GM19023 (cell line): ENCODE measurements around the gene TMED10.
A peak's percentile ranks its signal among the peaks of the same experiment; 100 is the strongest.
"Not testable (repeated sequence)": the region's sequence is repeated elsewhere in the genome, so short reads cannot be mapped to it uniquely, and the experiment has no call there.

Experiments
- ATAC-seq: cut with Tn5 transposase; IDR thresholded peaks from one replicate; pipeline ENCODE4 v1.9.1; 2021; ENCODE audit warnings: mild to moderate bottlenecking, moderate library complexity; ENCODE audit not compliant: unreplicated experiment

Gene TMED10

DNA sequence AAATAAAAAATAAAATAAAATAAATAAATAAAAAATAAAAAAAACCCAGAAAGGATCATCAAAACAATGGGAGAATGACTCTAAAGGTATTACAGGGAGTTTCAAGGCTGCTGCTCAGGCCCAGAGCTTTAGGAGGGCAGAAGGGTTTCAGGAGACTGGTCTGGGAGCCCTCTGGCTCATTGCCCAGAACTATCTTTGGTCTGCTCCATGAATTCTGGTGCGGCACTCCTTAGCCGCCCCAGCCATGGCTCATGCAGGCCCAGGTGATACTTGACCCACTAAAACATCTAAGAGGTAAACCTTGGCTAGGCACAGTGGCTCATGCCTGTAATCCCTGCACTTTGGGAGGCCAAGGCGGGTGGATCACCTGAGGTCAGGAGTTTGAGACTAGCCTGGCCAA, 14.7 kb upstream of the TMED10 start:
- no peak for ATAC-seq

DNA sequence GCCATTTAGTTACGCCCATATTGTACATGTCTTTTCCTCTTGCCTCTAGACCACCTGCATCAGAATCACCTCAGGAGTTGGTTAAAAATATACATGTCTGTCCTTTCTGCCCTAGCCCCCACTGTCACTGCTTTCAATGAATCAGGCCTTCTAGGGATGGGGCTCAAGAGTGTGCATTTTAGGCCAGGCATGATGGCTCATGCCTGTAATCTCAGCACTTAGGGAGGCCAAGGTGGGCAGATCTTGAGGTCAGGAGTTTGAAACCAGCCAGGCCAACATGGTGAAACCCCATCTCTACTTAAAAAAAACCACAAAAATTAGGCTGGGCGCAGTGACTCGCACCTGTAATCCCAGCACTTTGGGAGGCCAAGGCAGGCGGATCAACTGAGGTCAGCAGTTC, 13.6 kb upstream of the TMED10 start:
- ATAC-seq: no peak

DNA sequence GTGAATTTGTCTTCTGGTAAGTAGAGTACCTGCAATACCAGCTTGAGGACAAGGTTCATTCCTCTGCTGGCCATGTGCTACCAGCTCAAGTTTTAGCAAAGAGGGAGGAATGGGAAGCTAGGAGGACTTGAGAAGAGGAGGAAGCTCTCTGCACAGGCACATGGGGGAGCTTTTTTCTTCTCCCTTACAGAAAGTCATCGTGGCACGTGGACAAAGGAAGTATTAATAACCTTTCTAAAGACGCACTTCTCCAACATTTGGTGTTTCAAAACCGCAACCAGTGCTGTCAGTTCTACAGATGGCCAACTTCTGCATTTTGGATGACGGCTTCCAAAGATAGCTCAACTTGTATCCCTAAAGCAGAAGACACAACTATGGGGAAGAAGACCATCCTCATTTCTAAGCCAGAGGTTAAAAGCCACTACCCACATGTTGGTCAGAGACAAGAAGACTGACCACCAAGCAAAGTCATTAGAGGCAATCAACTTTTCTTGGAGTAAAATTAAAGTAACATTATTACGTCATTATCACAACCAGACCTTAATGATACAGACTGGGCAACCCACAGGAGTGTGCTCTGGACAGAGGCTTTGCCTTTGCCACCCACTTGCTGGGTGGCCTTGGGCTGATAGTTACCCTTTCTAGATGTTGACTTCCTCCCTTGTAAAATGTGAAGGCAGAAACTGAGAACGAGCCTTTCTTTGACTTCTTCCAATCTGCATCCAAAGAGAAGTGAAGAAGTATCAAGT, 12.3 kb upstream of the TMED10 start:
- ATAC-seq: no peak

DNA sequence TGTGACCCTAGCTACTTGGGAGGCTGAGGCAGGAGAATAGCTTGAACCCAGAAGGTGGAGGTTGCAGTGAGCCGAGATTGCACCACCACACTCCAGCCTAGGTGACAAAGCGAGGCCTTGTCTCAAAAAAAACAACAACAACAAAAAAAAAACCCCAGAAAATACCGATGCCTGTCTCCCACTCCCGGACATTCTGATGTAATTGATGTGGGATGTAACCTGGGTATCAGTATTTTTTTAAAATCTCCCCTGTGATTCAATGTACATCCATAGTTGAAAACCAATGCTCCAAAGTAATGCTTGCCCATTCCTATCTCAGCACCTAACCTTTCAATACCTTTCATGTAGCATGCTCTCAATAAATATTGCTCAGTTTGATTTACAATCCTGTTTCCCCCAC, 11.7 kb upstream of the TMED10 start:
- ATAC-seq: no peak

DNA sequence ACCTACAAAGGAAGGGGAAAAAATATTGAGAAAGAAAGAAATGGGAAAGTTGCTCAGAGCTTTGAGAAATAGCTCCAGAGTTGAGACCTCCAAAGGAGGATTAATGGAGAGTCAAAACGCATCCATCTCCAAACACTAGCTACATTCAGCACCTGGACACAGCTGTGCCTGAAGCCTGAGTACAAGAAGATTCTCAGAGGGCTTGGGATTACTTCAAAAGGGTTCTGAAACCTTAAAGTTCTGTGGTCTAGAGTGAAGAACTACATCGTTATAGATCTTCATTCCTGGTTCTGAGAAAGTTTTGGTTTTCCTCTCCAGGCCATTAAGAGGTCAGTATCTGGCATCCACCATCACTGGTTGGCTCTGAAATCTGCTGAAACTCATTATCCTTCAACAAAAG, 10.5 kb upstream of the TMED10 start:
- no peak for ATAC-seq

DNA sequence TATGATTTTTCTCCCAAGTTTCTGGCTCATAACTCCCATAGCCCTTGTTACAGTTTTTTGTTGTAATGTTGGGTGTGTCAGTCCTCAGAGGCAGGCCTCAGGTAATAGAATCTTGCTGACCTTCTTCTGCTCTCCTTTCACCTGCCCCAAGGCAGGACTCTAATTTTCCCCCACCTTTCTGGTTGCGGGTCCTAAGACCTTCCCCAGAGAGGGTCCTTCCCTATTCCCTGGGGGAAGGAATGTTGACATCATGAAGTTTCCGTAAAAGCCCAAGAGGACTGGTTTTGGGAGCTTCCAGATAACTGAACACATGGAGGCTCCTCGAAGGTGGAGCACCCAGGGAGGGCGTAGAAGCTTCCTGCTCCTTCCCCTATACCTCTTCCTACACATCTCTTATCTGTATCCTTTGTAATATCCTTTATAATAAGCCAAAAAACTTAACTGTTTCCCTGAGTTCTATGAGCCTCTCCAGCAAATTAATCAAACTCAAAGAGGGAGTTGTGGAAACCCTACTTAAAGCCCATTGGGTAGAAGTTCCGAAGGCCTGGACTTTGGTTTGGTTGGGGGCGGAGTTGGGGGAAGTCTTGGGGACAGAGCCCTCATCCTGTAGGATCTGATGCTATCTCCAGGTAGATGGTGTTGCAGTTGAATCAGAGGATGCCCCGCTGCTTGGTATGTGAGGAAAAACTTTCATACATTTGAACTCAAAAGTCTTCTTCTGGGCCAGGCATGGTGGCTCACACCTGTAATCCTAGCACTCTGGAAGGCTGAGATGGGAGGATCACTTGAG, 9.0 kb upstream of the TMED10 start:
- no peak for ATAC-seq

DNA sequence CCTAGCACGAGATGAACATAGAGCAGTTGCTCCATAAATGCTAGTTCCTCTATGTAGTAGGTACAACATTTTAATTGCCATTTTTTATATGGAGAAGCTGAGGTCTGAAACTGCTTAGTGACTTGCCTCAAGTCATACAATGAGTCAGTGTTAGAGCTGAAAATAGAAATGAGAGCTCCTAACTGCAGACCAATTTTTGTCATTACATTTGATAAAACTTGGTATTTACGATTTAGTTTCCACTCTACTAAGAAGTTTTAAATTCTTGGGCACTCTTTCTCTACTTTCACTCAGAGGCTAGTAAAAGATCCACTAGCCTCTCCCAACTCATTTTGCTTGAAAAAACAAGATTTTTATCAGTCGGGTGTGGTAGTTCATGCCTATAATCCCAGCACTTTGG, 8.1 kb upstream of the TMED10 start:
- no peak for ATAC-seq

DNA sequence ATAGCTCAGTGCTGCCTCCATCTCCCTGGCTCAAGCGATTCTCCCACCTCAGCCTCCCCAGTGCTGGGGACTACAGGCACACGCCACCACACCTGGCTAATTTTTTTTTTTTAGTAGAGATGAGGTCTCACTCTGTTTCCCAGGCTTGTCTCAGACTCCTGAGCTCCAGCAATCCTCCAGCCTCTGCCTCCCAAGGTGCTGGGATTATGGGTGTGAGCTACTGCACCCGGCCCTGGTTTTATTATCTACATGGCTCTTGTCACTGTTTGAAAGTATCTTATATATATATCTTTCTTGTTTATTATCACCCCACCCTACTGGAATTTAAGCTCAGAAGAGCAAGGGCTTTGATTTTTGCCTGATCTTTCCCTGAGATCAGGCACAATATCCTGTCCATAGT, 7.6 kb upstream of the TMED10 start:
- ATAC-seq: no peak

DNA sequence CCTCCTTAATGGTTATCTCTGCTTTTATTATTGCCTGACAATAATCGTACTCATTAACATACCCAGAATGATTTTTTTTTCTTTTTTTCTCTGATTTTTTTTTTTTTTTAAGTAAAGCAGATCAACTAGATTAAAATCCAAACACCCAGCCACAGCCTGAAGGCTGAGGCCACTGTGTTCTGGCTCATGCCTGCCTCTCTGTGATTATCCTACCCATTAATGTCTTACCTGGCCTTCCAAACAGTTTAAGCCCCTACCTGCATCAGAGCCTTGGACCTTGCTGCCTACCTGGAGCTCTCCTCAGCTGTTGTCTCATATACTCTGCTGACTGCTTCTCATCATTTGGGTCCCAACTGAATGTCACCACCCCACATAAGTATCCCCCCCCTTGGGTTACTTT, 6.8 kb upstream of the TMED10 start:
- no peak for ATAC-seq

DNA sequence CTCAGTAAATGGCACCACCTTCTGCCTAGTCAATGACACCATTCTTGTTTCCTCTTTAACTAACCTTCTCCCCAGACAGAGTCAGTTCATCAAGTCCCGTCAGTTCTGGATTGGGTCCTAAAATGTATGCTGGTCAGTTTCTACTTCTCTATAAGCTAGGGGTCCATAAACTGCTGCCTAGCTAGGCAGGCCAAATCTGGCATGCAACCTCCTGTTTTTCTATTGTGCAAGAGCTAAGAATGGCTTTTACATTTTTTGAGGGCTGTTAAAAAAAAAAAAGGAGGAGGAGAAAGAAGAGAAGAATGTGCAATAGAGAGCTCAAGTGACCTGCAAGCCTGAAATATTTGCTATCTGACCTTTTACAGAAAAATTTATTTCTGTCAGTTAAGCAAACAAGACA, 6.4 kb upstream of the TMED10 start:
- ATAC-seq: no peak

DNA sequence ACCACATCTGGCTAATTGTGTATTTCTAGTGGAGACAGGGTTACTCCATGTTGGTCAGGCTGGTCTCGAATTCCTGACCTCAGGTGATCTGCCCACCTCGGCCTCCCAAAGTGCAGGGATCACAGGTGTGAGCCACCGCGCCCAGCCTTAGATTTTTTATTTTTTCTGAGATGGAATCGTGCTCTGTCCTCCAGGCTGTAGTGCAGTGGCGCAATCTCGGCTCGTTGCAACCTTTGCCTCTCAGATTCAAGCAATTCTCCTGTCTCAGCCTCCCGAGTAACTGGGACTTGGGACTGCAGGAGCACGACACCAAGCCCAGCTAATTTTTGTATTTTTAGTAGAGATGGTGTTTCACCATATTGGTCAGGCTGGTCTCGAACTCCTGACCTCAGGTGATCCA, 5.8 kb upstream of the TMED10 start:
- ATAC-seq: not testable (repeated sequence)

DNA sequence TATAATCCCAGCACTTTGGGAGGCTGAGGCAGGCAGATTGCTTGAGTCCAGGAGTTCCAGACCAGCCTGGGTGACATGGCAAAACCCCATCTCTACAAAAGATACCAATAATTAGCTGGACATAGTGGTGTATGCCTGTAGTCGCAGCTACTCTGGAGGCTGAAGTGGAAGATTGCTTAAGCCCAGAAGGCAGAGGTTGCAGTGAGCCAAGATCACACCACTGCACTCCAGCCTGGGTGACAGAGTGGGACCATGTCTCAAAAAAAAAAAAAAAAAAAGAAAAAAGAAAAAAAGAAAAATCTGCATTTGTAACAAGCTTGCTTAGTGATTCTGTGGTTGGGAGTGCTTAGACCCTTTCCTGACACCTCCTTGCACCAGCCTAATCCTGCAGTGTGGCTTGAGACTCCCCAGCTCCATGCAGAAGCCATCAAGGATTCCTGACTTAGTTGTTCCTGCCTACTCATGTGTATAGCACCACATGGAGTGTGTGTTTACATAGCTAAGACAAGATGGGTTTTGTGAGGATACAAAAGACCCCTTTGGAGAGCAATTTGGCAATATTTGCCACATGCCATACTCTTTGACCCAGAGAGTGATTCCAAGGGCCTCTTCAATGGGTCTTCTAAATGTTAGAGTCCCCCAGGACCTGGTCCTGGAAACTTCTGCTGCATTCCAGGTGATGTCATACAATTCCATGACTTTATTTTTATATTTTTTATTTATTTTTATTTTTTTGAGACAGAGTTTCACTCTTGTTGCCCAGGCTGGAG, 5.1 kb upstream of the TMED10 start:
- no peak for ATAC-seq

DNA sequence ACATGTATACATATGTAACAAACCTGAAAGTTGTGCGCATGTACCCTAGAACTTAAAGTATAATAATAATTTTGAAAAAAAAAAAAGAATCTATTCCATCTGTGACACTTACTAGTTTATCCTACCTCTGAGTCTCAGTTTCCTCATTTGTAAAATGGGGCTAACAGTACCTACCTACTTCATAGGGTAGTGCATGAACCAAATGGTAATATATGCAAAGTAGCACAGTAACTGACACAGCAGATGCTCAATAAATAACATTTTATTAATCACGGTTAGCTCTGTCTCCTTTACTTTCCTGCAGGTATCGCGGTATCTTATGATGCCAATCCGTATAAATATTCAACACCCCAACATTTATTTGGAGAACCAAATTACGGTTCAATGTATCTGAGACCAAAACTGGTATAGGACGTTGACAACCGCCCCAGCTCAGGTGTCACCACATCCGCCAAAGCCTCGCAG, 703 bp downstream of the TMED10 start:
- peak; percentile 4 for ATAC-seq

DNA sequence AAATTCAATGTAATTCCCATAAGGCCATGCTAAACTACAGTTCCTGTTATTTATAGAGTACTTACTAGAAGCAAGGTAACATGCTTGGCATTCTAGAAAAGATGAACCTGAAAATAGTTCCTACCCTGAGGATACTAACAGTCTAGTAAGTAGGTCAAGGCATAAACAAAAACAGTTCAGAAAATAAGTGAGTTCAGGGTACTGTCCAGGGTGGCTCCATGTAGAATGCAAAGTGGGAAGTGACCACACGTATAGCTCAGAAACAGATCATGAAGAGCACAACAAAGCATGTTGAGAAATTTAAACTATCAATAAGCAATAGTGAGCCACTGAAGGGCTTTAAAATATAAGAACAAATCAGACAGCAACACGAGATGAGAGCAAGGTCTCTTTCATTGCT, 2.3 kb downstream of the TMED10 start:
- ATAC-seq: no peak

DNA sequence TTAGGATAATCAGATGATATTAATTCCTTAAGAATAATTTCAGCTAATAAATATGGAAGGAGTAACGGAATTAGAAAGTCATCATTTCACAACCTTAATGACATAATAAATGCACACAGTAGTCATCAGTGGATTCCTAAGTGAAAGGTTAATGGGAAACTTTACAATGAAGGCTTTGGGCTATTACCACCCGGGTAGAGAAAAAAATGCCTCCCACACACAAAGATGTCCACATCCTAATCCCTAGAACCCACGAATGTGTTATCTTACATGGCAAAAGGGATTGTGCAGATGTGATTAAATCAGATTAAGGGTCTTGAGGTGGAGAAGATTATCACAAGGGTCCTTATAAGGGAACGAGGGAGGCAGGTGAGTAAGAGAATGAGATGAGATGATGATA, 5.6 kb downstream of the TMED10 start:
- ATAC-seq: no peak

DNA sequence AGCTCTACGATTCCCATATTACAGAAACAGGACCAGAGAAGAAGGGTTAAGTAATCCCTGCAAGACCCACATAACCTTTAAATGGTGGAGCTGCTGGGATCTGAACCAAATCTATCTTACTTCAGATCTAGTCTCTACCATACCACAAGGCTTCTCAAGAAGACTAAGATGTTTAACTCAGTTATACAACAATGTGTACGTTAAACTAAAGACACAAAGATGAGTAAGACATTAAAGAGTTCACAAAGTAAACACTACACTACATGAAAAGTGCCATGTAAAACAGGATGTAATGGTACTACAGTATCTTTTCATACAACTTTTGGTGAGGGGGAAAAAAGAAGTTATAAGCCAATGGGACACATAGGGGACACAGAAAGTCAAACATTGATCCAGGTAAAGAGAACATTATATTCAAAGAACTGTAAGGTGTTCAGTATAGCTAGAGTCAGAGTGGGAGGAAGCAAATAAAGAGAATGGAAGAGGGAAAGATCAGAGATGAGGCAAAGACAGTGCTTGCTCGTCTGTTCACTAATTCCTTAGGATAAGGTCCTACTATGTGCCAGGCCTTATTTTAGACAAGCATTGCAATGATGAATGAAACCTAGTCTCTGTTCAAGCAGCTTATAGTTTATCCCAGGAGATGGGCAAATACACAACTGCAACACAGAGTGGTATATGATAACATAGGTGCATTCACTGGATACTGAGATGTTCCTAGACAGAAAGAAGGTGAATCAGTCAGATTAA, 7.7 kb downstream of the TMED10 start:
- ATAC-seq: no peak

DNA sequence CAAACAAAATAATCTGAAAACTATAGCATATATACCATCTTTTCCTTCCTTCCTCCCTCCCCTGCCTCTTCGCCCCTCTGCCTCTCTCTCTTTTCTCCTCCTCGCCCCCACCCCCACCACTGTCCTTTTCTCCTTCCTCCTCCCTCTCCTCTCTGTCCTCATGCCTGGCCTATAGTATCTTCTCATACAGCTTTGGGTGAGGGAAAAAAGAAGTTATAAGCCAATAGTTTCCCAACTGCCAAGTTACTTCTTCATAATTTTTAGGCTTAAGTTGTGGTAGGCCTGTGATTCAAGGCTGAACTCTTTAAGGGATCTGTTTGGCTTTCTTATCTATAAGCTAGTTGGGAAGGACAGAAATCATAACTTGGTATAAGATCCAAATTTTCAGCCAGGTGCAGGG, 9.1 kb downstream of the TMED10 start:
- no peak for ATAC-seq

DNA sequence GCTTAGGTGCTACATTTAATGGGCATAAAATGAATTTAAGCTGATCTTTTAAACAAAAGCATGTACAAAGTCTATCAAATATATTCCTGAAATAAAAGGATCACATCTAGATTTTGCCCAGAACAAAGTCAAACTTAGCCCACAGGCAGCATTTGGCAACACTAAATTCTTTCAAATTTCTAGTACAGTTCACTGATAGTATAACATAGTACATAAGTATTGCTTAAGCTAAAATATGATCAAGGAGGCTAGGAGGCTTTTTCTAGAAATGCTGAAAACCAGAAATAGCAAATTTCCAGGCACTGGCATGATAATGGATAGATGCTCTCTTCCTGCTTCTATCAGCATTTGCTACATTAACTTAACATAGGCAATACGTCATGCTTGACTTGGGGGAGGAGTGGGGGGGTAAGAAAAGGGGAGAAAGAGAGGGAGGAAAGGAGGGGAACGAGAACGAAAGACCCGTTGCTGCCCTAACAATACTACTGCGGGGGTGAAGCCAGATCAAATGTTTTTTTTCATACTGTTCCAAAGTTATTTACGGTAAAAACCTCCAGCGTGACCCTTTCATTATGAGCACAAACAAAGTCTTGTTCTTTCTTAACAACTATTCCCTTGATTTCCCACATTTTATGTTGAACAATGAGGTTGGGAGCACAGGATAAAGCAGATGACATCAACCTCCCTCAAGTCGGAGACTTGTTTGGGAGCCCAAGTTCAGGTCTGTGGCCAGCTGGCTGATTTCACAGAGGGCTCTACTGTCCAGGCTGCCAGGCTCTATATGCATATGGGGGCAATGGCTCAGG, 10.6 kb downstream of the TMED10 start:
- ATAC-seq: no peak

DNA sequence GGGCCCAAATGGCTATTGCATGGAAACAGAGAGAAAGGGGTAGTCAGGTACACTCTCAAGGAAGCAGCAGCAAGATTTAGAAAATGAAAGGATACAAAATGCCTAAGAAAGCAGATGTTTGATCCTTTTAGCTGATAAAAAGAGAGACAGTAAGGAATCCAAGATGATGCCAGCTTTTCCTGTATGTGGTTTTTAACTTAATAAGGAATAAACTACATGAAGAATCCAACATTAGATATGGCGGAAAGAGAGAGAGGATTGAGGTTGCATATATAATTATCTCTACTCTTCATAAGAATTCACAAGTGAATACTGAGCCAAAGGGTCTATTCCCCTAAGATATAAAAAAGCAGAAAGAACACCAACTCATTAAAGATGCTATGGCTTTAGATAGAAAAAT, 11.6 kb downstream of the TMED10 start:
- no peak for ATAC-seq

DNA sequence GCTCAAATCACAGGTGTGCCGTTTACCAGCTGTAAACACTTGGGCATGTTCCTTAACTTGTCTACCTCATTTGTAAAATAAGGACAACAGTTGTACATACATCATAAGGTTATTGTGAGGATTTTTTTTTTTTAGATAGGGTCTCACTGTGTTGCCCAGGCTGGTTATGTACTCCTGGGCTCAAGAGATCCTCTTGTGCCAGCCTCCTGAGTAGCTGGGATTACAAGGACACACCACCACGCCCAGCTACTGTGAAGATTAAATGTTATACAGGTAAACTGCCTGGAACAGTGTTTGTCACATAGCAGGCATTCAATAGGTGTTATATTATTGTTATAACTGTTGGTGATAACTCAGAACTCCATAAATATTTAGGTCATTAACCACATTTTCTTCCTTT, 12.7 kb downstream of the TMED10 start:
- ATAC-seq: no peak
